ENCODE measurements around the gene TEX19. TPM values are rescaled to one million over a fixed set of nuclear protein-coding genes. Genes with fewer than 3 reads are reported as not detected.

Gene TEX19
- total and polyA plus RNA-seq, 2 of the 8 experiments (the other 6 are each of a cell fraction or from before 2014, with no cell fraction given), result 0.54 to 0.80 TPM

DNA sequence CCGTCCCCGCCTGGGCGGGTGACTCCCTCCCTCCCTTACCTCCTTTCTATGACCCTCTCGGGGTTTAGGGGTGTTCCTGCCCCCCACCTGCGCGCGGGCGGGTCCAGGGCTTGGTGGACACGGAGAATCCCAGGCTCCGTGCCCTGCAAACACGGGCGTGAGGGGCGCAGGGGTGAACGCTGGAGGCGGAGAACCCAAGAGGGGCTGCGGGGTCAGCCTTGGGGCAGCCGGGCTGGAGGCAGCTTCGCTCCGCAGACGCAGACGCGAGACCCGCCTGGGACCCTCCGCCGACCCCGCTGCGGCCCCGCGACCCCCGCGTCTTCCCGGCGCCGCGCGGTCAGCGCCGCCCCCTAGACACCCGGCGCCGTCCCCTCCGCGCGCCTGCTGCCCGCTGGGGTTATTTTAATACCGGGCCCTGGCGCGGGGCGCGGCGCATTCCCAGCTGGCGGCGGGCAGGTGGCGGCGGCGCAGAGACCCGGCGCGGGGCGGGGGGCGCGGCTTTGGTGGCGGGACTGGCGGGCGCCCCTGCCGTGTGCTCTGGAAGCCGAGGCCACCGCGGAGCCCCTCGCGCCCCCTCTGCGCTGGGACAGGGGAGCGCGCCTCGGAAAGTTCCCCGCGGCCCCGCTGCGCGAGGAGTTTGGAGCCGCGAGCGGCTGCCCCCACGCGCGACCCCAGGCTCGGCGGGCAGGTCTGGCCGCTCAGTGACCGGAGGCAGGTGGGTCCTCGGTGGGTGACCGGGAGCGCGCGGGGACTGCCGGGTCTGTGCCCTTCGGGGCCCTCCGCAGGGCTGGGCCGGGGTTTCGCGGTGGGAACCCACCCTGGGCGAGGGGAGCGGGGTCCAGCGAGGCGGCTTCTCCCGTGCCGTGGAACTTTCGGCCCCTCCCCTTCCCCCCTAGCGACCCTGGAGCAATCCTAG is 12.5 kb downstream of the TEX19 start, which contains the start of gene UTS2R (continued):
- TF ChIP-seq RNF2 (IDR thresholded peaks at IDR 0.05; ENCODE audit: borderline replicate concordance, low read depth, low read length, missing control alignments, poor library complexity, severe bottlenecking) (peak; percentile 40), SUZ12 (IDR thresholded peaks at IDR 0.05; ENCODE audit: low read length) (peak; percentile 45)
